Panc1 (cell line): Measurements from ENCODE around the gene CFAP20DC.
"Not testable (repeated sequence)": the region's sequence is repeated elsewhere in the genome, so short reads cannot be mapped to it uniquely, and the experiment has no call there.

Source experiments
- CTCF ChIP-seq: fragments of 450-650 bp; IDR thresholded peaks from 2 replicates; pipeline ENCODE4 v1.5.1; 2017; ENCODE audit warnings: mild to moderate bottlenecking
- POLR2AphosphoS5 ChIP-seq: IDR thresholded peaks from 2 replicates; pipeline ENCODE4 v1.6.1; 2012; ENCODE audit warnings: mild to moderate bottlenecking, low read depth, low read length, moderate library complexity
- REST ChIP-seq, 2 experiments: IDR thresholded peaks; 2 replicates each; pipeline ENCODE4 v1.6.1; 2011 to 2012; ENCODE audit warnings: low read depth in 2 of 2, control low read depth in 1 of 2, low read length in 1 of 2, mild to moderate bottlenecking in 1 of 2, moderate library complexity in 1 of 2; ENCODE audit not compliant: insufficient read depth in 1 of 2
- SIN3A ChIP-seq: IDR thresholded peaks from 2 replicates; pipeline ENCODE4 v1.6.1; 2012; ENCODE audit warnings: low read depth, mild to moderate bottlenecking, low read length, moderate library complexity, borderline replicate concordance; ENCODE audit not compliant: insufficient read depth
- TCF7L2 ChIP-seq: IDR thresholded peaks from 2 replicates; pipeline ENCODE4 v1.6.1; 2011; ENCODE audit warnings: mild to moderate bottlenecking, low read depth, low read length, inconsistent platforms

- TF ChIP-seq POLR2AphosphoS5; REST (IDR thresholded peaks at IDR 0.05; ENCODE audit: insufficient read depth in 1 of 2, low read depth in 2 of 2, low read length in 1 of 2); TCF7L2; CTCF; SIN3A: not testable (repeated sequence)
These were observed 345.5 kb downstream of the CFAP20DC start for GRCh38 chr3:58704304-58704703.
